Superior temporal gyrus (tissue), 1 donor: ENCODE measurements around the gene AEBP2.
"Not testable (repeated sequence)": the region's sequence is repeated elsewhere in the genome, so short reads cannot be mapped to it uniquely, and the experiment has no call there.

ENCODE experiments used
- DNase-seq: peaks from one replicate; pipeline ENCODE4 v3.0.0-alpha.2; 2016; ENCODE audit errors: extremely low spot score

AEBP2 gene

DNA sequence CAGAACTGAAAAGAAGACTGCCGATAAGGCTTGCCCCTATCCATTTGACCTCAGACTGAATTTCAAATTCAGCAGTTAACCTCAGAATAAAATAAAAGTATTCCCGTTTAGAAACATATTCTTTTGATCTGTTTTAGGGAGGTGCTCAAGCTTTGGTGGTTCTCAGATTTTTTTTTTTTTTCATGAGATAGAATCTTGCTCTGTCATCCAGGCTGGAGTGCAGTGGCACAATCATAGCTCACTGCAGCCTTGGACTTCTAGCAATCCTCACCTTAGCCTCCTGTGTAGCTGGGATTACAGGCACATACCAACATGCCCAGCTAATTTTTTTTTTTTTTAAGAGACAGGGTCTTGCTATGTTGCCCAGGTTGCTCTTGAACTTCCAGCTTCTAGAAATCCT, 15.5 kb downstream of the AEBP2 start:
- no peak for DNase-seq

DNA sequence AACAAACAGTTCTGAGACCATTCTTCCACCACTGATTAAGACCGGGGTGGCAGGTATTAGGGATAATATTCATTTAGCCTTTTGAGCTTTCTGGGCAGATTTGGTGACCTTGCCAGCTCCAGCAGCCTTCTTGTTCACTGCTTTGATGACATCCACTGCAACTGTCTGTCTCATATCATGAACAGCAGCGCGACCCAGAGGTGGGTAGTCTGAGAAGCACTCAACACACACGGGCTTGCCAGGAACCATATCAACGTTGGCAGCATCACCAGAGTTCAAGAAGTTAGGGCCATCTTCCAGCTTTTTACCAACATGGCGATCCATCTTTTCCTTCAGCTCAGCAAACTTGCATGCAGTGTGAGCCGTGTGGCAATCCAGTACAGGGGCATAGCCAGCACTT, 16.9 kb downstream of the AEBP2 start:
- DNase-seq, result no peak

DNA sequence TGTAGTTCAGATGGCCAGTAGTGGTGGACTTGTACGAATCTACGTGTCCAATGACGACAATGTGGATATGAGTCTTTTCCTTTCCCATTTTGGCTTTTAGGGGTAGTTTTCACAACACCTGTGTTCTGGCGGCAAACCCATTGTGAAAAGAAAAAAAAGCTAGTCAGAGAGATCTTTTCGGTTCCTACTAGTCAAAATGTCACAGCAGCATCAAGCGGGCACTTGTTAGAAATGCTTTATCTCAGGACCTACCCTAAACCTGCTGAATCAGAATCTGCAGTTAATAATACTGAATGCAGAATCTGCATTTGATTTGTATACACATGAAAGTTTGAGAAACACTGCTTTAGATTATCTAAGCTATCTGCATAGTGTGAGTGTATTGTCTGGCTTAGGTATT, 18.3 kb downstream of the AEBP2 start:
- DNase-seq, result no peak

DNA sequence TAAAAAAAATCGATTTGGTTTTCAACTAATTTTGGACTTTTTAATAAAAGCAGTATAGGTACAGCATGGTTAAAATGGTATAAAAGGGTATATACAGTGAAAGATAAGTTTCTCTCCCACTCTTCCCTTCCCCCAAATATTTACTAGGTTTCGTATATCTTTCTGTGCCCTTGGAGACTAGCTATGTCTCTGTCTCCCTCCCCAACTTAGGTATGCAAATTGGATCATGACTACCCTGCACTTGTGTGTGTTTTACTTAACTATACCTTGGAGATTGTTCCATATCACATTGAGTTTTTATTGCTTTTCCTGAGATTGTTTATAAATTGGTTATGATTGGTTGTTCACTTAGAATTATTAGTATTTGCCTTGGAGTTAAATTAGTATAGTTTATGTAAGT, 19.4 kb downstream of the AEBP2 start:
- no peak for DNase-seq

DNA sequence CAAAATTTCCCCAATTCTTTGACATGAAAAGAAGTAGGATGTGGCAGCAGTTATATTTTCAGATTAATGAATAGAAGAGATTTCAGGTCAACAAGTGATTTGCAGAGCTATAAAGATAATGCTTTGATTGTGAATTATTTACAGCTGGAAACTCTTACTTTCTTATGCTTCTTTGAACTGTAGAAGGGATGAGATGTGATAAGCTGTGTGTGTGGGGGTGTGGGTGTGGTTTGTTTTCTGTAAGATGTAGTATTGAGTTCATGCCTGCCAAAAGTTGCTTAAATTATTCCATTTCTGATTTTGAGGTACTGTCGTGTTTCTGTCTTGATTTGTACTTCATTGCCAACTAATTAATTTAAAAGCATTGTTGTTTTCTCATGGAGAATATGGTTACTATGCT, 22.7 kb downstream of the AEBP2 start:
- no peak for DNase-seq

GRCh38 chr12:19462406-19462805, 23.1 kb downstream of the AEBP2 start:
- DNase-seq, result no peak

GRCh38 chr12:19464192-19464580, 24.9 kb downstream of the AEBP2 start:
- no peak for DNase-seq

GRCh38 chr12:19465711-19466110, 26.4 kb downstream of the AEBP2 start:
- no peak for DNase-seq

DNA sequence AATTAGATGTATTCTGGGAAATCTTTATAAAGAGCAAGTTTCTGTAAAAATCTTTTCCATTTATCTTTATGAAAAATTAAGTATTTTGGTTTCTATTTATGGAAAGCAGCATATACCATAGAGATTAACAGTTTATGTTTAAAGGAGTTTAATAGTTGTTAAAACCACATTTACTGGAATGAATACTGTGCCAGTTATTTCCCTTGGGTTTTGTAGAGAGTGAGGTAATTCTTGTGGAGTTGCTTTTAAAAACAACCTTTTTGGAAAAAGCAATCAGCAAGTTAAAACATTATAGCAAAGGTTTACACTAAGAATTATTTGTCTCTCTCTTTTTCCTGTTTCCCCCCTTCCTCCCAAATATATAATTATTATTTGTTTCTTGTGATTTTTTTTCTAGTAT, 34.9 kb downstream of the AEBP2 start:
- DNase-seq, result no peak

DNA sequence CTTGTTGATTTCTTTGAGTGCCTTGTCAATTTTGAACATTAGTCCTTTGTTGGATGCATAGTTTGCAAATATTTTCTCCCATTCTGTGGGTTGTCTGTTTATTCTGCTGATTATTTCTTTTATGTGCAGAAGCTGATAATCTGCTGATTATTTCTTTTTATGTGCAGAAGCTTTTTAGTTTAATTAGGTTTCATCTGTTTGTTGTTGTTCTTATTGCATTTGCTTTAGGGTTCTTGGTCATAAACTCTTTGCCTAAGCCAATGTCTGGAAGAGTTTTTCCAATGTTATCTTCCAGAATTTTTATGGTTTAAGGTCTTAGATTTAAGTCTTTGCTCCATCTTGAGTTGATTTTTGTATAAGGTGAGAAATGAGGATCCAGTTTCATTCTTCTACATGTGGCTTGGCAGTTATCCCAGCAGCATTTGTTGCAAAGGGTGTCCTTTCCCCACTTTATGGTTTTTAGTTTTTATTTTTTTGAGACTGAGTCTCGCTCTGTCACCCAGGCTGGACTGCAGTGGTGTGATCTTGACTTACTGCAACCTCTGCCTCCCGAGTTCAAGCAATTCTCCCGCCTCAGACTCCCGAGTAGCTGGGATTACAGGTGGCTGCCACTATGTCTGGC, 36.7 kb downstream of the AEBP2 start:
- DNase-seq, result not testable (repeated sequence)

- no peak for DNase-seq
Measured at GRCh38 chr12:19477071-19477470, 37.8 kb downstream of the AEBP2 start.

- DNase-seq, result no peak
Measured at GRCh38 chr12:19480459-19480858, 41.2 kb downstream of the AEBP2 start.

- DNase-seq, result no peak
Measured at GRCh38 chr12:19482036-19482435, 42.7 kb downstream of the AEBP2 start.

DNA sequence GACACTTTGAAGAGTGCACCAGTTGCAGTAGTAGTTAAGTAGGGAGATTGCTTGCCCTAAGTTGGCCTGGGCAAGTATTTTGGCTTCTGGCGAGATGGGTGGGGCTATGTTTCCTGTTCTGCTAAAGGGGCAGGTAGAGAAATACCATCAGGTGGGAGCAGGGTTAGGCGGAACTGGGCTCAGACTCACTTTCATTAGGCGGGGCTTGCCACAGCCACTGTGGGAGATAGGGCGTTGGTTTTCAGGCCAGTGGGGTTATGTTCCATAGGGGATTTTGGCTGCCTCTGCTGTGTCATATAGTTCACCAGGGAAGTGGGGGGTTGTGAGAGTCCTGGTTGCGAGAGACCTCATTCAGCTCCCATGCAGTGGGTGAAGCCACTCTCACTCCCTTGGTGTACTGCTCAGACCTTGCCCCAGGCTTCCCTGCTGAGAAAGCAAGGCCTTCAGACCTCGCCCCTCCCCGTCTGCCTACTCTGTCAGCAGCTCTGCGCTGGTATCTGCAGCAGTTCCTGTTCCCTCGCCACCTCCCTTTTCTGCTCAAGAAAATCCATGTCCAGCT, 43.3 kb downstream of the AEBP2 start:
- DNase-seq, result no peak

DNA sequence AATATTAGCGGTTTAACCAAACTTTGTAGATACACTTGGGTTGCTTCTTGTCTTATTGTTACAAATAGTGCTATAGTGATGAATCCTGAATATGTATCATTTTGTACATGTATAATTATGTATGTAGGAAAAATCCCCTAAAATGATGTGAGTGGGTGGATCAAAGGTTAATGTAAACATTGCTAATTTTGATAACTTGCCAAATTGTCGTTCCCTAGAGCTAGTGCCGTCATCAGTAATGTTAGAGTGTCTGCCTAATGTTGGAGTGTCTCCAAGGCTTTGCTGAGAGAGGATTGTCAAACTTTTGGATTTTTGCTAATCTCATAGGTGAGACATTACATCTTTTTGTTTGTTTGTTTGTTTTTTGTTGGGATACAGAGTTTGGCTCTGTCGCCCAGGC, 44.4 kb downstream of the AEBP2 start:
- DNase-seq, result no peak

DNA sequence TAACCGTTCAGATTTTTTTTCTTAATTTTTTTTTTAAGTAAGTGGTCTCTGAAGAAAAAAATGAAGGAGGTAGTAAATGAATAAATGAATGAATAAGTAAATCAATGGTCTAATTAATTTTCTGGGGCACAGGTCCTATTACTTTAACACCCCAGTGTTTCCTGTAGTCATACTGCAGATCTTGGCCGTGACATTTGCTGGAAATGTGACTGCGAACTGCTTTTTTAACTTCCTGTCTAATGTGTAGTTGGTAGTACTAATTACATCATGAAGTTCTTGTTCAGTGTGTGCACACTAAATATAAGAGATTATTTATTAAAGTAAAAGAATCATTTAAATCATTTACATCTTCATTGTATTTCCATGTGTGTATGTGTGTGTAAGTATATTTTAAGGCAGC, 45.4 kb downstream of the AEBP2 start:
- DNase-seq, result no peak

DNA sequence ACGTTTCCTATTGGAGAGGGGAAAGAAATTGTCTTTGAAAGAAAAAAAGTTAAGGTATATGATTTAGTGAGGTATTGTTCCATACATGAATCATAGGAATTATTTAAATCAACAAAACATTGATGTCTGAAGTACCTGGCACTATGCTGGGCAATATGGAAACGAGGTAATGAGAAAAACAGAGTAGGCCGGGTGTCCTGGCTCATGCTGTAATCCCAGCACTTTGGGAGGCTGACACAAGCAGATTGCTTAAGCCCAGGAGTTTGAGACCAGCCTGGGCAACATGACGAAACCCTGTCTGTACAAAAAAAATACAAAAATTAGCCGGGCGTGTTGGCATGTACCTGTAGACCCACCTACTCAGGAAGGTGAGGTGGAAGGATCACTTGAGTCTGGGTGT, 45.9 kb downstream of the AEBP2 start:
- DNase-seq, result no peak

GRCh38 chr12:19489168-19489567, 49.9 kb downstream of the AEBP2 start:
- DNase-seq, result no peak

- DNase-seq, result no peak
Measured at GRCh38 chr12:19490908-19491307, 51.6 kb downstream of the AEBP2 start.

DNA sequence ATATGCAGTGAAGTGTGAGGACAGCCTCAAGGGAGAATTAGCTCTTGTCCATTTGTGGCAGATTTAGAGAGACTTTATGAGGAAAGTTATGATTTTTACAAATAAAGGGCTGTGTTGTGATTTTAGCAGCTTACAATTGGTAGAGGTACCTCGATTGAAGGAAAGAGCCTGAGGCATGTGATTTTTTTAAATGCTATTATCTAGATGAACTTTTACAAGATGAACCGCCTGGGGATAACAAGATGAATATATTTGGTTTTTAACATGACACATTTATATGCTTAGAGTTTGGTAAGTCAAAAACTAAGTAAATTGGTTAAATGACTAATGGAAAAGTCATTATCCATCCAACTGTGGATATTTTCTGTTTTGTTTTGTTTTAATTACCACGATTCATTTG, 52.6 kb downstream of the AEBP2 start:
- DNase-seq, result no peak

DNA sequence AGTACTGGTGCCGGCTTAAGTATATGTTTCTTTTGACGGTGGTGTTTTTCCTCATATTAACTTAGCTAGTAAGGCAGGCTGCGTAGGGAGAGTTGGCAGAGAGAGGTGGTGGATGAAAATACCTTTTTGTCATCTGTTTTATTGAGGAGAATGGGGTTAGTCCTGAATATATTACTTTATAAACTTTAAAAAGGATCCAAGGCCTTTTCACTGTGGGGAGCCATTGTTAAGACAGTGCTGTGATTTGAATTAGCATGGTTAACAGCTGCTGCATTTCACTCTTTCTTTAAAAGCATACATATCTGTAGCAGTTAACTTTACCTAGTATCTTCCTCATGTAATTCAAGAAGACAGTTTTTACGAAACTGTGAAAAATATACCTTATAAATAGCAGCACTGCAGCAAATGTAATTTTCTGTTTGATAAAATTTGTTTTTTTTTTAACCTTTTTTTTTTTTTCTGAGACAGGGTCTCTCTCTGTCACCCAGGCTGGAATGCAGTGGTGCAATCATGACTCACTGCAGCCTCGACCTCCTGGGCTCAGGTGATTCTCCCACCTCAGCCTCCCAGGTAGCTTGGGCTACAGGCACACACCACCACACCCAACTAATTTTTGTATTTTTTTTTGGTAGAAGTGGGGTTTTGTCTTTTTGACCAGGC, 57.1 kb downstream of the AEBP2 start:
- no peak for DNase-seq

- no peak for DNase-seq
Measured at GRCh38 chr12:19498099-19498498, 58.8 kb downstream of the AEBP2 start.

GRCh38 chr12:19499030-19499429, 59.7 kb downstream of the AEBP2 start:
- DNase-seq, result no peak

GRCh38 chr12:19506497-19506896, 67.2 kb downstream of the AEBP2 start:
- DNase-seq, result no peak
